ENCODE measurements around the gene PDE1C. TPM values are rescaled to one million over a fixed set of nuclear protein-coding genes. Genes with fewer than 3 reads are reported as not detected.

Gene PDE1C
- total RNA-seq, 2 donors from 2014 or later, result 2.1 to 4.0 TPM

GRCh38 chr7:31772211-31772610, 298.0 kb downstream of the PDE1C start:
- DNase-seq, result no peak
- ATAC-seq, result no peak
- intact Hi-C loops (cut with DNase I, micrococcal nuclease), result no loop called here

GRCh38 chr7:31767686-31768358, 302.4 kb downstream of the PDE1C start:
- ATAC-seq, result no peak
- intact Hi-C loops (cut with DNase I, micrococcal nuclease), result no loop called here
- no peak for DNase-seq

- no peak for DNase-seq
- intact Hi-C loops (cut with DNase I, micrococcal nuclease), result no loop called here
- no peak for ATAC-seq
Measured at GRCh38 chr7:31764462-31764861, 305.7 kb downstream of the PDE1C start.

DNA sequence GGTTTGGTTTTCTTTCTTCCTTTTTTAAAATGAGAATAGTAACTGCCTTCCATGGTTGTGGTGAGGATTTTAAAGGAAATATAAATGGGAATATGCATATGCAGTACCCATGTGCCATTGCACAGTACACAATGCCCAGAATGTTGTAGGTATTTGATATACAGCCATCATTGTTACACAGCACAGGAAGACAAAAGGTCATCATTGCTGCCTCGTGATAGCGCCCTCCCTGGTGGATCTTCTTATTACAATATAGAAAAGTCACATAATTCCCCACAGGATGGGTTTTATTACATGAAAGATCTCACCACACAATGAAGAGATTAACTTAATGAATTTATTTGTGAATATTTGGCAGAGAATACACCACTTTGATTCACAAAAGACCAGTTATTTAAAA, 306.7 kb downstream of the PDE1C start:
- no peak for ATAC-seq
- intact Hi-C loops (cut with DNase I, micrococcal nuclease), result no loop called here
- DNase-seq, result no peak

GRCh38 chr7:31761646-31762045, 308.6 kb downstream of the PDE1C start:
- no peak for ATAC-seq
- DNase-seq, result no peak

DNA sequence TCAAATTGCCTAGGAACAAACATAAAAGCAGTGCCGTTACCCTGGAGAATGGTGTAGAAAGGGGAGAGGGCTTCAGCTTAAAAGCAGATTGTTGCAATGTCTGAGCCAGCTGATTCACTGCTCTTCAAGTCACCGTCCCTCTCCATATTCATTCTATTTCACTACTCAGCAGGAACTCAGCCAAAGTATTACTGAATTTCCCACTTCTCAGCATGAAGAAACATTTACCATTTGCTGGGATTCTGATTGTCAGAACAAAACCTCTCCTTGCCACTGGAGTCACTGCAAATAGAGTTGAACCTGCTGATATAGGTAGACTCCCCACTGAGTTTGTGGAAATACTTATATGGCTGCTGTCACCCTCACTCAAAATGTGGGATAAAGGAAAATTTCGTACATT, 311.5 kb downstream of the PDE1C start:
- DNase-seq (no peak), ATAC-seq (no peak)
- intact Hi-C loops (cut with DNase I, micrococcal nuclease), result no loop called here

More at GRCh38 chr7:31761646-31762045, 308.6 kb downstream of the PDE1C start:
- intact Hi-C loops (cut with DNase I, micrococcal nuclease), result no loop called here

DNA sequence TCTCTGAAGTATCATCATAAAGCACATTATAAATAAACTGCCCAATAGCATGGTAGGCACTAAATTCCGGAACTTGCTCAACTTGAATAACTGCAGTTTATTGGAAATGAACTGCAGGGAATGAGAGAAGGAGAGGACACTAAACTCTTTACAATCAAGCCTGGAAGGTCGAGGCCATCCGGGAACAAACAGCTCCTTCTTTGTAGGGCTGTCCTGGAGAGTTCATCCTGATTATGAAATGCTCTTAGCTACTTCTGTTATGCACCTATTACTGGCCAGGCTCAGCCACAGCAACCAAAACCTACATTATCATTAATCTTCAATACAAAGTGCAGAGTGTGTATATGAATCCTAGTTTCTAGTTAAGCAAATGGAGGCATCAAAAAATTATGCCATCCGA, 318.5 kb downstream of the PDE1C start:
- intact Hi-C loops (cut with DNase I, micrococcal nuclease), result no loop called here
- DNase-seq (no peak), ATAC-seq (no peak)

DNA sequence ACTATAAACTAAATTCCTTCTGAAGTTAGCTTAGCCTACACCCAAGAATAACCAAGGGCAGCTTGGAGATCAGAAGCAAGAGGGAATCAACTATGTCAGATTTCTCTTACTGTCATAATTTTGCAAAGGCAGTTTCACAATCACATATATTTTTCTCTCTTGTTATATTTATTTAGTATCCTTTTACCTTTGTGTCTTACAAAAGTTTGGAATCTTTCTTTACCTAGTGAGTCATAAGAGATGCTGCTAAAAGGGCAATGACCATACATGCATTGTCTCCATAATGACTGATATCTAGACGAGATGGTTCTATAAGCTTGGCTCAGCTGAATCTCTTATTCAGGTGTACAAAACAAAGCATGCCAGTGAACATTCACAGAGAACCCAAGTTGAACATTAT, 322.1 kb downstream of the PDE1C start:
- intact Hi-C loops (cut with DNase I, micrococcal nuclease), result loop anchor here in 1 of 2 donors (10.0 kb wide), 1 partner anchor 457 kb away; no protein-coding TSS in a partner anchor
- ATAC-seq (no peak), DNase-seq (no peak)

- DNase-seq (no peak), ATAC-seq (peak; percentile 94)
- intact Hi-C loops (cut with DNase I, micrococcal nuclease), result loop anchor here in 1 of 2 donors (10.0 kb wide), 1 partner anchor 457 kb away; no protein-coding TSS in a partner anchor
Measured at GRCh38 chr7:31747553-31747952, 322.7 kb downstream of the PDE1C start.

DNA sequence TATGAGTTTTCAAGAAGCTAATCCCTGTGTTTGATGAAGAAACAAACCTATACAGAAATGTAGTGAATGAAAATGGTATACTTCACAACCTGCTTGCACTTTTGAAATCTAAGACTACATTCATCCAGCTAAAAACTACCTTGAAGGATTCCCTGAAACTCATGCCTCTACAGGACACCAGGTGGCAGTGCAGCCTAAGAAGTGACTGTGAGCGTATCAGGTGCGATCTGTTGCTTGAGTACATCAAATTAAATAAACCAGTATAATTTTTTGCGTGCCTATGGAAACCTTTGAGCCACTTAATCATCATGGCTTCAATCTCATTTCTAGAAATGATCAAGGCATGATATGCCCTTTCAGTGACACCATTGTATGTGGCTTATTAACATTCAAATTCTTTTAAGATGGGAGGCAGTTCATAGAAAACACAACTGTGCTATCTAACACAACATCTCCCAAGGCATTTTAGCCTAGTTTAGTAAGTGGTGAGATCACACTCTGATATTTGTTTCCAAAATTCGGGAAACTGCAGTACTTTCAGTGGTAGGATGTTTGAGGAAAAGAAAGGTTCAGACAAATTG, 325.8 kb downstream of the PDE1C start:
- peak; percentile 29 to 67 for DNase-seq
- peak; percentile 74 for ATAC-seq
- intact Hi-C loops (cut with DNase I, micrococcal nuclease), result loop anchor here (2.0 to 10.0 kb wide), 2 partner anchors 460 kb away; no protein-coding TSS in a partner anchor

GRCh38 chr7:31741852-31742251, 328.4 kb downstream of the PDE1C start:
- no peak for DNase-seq
- no peak for ATAC-seq
- intact Hi-C loops (cut with DNase I, micrococcal nuclease), result loop anchor here in 1 of 2 donors (10.0 kb wide), 1 partner anchor 463 kb away; no protein-coding TSS in a partner anchor

GRCh38 chr7:31735991-31736982, 333.9 kb downstream of the PDE1C start:
- ATAC-seq, result peak; percentile 74
- intact Hi-C loops (cut with DNase I, micrococcal nuclease), result loop anchor here in 1 of 2 donors (5.0 kb wide), 2 partner anchors 294 to 604 kb away; no protein-coding TSS in a partner anchor
- DNase-seq, result peak in 1 of 2 donors; percentile 33

DNA sequence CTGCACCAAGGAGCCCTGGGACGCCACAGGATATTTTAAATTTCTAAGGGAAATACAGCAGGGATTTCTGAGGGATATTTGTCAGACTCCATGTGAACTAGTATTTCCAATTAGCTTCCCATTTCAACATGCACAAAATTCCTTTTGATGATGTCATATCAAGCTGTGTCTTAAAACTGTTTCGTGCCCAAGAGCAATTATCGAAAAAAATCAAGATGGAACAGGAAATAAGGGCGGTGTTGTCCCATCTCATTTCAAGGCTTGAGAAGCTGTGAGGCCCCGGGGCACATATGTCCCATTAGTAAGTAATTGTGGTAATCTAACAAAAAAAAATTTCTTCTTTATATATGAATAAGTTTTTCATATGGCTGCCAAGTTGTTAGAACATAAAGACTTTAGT, 335.8 kb downstream of the PDE1C start:
- intact Hi-C loops (cut with DNase I, micrococcal nuclease), result no loop called here
- DNase-seq (no peak), ATAC-seq (no peak)

DNA sequence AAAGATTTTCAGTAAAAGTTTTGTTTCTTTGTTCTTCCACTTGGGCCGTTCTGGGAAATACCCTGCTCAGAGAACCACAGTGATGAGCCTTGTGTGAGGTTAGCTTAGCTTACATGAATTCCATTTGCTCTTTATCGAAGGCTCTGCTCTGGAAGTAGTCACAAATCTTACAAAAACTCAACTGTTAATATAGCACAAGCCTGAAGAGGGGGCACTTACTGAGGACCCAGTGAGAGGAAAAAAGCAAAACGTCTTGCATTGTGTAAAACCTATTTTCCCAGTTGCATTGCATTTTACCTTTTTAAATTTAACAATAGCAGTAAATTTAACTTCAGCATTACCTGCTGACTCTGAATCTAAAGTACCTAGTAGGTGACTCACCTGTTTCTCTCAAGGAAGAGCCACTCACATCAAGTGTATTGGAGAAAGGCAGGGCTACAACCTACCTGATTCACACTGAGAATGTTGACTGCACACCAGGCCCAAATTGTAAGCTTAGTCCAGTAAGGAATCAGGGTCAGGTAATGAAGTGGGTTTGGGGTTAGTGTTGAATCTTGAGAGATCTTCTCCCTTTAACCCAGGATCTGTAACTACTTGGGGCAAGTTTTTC, 340.9 kb downstream of the PDE1C start:
- intact Hi-C loops (cut with DNase I, micrococcal nuclease), result no loop called here
- no peak for ATAC-seq
- no peak for DNase-seq

DNA sequence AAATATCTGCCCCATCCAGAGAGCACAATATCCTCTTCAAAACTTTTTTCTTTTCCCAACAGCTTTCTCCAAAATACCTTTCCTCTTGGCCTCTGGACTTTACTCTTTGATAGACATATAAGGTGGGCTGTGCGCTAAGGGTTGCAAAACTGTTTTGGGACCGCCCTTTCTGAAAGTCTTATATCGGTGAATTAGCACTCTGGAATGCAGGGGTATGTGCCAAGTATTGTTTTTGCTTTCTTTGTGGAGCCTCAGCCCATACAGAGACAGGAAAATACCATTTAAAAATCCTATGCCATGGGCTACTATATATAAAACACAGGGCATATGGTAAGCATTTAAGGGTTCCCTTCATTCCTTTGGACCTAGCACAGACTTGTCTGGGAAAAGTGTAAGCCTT, 345.5 kb downstream of the PDE1C start:
- no peak for DNase-seq
- intact Hi-C loops (cut with DNase I, micrococcal nuclease), result no loop called here
- no peak for ATAC-seq

DNA sequence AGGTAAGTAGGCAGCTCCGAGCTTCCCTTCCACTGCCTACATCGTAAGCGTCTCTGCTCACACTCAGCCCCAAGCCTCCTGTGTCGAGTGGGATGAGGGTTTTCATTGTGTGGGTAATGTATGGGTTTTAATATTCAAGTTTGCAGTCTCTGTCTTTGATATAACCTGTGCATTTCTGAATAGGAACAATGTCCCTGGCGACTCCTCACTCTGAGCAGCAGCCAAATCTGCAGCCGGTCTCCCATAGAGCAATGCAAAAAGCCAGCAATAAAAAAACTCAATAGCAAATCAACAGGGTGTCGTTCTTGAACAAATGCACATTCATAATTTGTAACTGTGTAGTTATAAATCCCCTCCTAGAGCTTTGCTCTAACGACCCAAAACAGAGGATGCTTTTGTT, 349.8 kb downstream of the PDE1C start:
- DNase-seq, result no peak
- ATAC-seq, result no peak
- intact Hi-C loops (cut with DNase I, micrococcal nuclease), result no loop called here

DNA sequence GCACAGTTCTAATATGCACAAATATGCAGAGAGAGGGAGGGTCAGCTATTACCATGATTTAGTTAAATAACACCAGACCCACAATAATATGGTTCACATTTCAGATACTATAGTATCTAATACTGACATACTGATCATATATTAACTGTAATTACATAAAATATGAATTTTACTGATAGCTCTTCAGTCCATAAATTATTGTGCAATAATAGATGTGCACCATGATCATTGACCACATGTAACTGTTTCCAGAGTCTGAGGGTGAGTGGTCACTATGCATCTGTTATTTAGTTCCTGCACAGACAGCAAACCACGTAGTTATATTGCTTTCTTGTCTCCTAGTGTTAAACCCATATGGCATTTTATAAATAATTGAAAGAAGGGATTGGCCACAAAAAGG, 353.9 kb downstream of the PDE1C start:
- ATAC-seq, result no peak
- DNase-seq, result no peak
- intact Hi-C loops (cut with DNase I, micrococcal nuclease), result no loop called here

DNA sequence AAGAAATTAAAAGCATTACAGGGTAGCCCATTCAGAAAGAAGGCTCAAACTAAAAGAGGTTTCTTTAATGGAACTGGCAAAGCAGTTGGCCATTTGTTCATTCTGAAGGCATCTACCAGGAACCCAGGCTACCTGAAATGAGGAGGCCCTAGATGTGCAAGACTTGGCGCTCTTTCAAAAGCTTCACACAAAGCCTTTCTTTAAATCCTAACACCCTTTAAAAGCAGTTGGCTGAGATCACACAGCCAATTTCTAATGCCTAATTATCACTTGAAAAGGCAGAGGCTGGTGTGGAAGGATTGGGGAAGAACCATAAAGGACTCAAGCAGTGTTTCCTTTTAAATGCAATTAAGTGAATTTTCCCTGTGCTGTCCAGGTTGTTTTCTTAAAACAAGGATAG, 360.0 kb downstream of the PDE1C start:
- intact Hi-C loops (cut with DNase I, micrococcal nuclease), result no loop called here
- no peak for ATAC-seq
- DNase-seq, result no peak

DNA sequence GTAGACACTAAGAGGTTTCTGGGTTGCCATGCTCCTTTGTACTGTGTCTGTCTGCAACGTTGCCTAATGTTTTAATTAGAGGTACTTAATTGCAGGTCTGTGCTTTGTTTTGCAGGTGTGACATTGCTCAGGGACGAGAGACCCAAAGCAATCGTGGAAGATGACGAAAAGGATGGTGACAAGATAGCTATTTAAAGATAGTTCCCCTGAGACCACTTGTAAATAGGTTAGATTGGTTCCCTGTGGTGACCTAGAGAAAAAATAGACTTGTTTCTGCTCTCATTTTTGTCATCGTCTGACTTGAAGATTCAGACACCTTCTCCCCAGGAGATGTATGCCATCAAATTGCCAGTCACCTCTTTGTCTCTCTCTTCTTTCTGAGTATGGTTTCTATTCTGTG, 363.1 kb downstream of the PDE1C start:
- ATAC-seq (no peak), DNase-seq (no peak)
- intact Hi-C loops (cut with DNase I, micrococcal nuclease), result no loop called here

Measured in left colon (tissue), 2 donors.